ENCODE data around the gene CDCA3. TPM values are rescaled to one million over a fixed set of nuclear protein-coding genes. Genes with fewer than 3 reads are reported as not detected.
"Not testable (repeated sequence)": the region's sequence is repeated elsewhere in the genome, so short reads cannot be mapped to it uniquely, and the experiment has no call there.

Gene CDCA3
- total RNA-seq, 4 donors from 2014 or later, result 4.8 to 8.9 (median 5.9) TPM

DNA sequence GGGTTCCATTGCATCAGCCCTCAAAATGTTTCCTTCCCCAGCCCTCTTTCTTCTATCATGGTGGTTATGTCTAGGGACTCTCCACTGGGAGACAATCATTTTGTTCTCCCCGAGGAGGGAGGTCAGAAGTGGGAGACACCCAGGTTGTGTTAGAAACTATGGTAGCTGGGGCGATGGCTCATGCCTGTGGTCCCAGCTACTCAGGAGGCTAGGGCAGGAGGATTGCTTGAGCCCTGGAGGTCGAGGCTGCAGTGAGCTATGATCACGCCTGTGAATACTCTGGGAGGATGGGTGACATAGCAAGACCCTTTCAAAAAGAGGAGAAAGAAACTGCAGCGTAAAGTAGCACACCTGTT, 40.5 kb upstream of the CDCA3 start:
- Histone ChIP-seq H3K4me1 (peaks cover 13% of the 10 kb centered on the region), H3K9me3 (no peaks in the 10 kb centered on the region), H3K4me3 (peak overlapping the region; percentile 55), H3K27ac (peak overlapping the region; percentile 83), H3K36me3 (no peaks in the 10 kb centered on the region), H3K27me3 (no peaks in the 10 kb centered on the region)
- no peak for DNase-seq (ENCODE audit: low spot score in 2 of 2)
- 72% methylated on average over 5 of the region's 5 CpGs for WGBS
- no peak for TF ChIP-seq EP300 (IDR thresholded peaks at IDR 0.05)
- TF ChIP-seq POLR2A (IDR thresholded peaks at IDR 0.05), result no peak
- TF ChIP-seq, protein P1, sequence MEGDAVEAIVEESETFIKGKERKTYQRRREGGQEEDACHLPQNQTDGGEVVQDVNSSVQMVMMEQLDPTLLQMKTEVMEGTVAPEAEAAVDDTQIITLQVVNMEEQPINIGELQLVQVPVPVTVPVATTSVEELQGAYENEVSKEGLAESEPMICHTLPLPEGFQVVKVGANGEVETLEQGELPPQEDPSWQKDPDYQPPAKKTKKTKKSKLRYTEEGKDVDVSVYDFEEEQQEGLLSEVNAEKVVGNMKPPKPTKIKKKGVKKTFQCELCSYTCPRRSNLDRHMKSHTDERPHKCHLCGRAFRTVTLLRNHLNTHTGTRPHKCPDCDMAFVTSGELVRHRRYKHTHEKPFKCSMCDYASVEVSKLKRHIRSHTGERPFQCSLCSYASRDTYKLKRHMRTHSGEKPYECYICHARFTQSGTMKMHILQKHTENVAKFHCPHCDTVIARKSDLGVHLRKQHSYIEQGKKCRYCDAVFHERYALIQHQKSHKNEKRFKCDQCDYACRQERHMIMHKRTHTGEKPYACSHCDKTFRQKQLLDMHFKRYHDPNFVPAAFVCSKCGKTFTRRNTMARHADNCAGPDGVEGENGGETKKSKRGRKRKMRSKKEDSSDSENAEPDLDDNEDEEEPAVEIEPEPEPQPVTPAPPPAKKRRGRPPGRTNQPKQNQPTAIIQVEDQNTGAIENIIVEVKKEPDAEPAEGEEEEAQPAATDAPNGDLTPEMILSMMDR (IDR thresholded peaks at IDR 0.05), result no peak
- TF ChIP-seq POLR2AphosphoS5 (IDR thresholded peaks at IDR 0.05), result no peak

DNA sequence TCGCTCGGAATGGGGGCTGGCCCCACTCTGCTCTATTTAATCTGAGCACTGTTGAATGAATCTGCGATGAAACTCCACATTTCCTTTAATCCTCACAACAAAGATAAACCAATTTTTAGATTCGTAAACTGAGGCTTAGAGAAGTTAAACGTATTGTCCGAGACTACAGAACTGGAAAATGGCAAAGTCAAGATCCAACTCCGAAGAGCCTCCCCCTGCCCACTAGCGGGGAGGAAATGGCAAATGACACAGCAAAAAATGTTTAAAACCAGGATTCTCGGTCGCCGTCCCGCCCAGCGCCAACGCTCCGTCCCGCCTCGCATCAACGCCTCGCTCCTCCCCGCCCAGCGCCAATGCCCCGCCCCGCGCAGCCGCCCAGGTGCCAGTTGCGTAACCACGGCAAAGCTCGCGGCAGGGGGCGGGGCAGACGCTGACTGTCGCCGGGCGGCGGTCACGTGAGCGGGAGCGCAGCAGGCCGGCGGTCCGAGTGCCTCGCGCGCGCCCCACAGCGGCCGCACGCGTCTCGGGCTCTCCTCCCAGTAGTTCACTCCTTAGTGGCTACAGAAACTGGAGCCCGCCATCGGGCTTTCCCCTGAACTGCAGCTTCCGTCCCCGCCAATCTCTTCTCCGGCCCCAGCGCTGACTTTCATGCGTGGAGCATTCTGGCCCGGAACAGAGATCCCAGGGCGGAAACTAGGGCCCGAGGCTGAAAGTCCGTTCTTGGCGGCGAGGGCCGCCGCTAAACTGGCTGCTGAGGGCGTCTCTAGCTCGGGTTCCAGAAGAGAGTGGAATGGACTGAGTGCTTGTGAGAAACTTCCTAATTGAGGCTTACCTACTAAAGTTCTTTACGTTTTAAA, 39.9 kb upstream of the CDCA3 start:
- WGBS, result under 1% methylated on average over 56 of the region's 68 CpGs
- Histone ChIP-seq H3K9me3 (no peaks in the 10 kb centered on the region), H3K36me3 (no peaks in the 10 kb centered on the region), H3K27me3 (no peaks in the 10 kb centered on the region), H3K4me1 (peaks cover 13% of the 10 kb centered on the region), H3K27ac (peak overlapping the region; percentile 83), H3K4me3 (peak overlapping the region; percentile 55)
- peak; percentile 98 to 99 for DNase-seq (ENCODE audit: low spot score in 2 of 2)
- peak in 1 of 2 donors; percentile 21 for TF ChIP-seq POLR2A (IDR thresholded peaks at IDR 0.05)
- no peak for TF ChIP-seq EP300 (IDR thresholded peaks at IDR 0.05)
- TF ChIP-seq, protein P1 (IDR thresholded peaks at IDR 0.05), result peak; percentile 81 to 98
- TF ChIP-seq POLR2AphosphoS5 (IDR thresholded peaks at IDR 0.05), result peak in 1 of 3 donors; percentile 48

GRCh38 chr12:6889775-6890573, 38.9 kb upstream of the CDCA3 start:
- H3K4me1 ChIP-seq, result peaks cover 13% of the 10 kb centered on the region
- DNase-seq (ENCODE audit: low spot score in 2 of 2); H3K27me3 ChIP-seq; H3K9me3 ChIP-seq; H3K36me3 ChIP-seq: not testable (repeated sequence)
- H3K4me3 ChIP-seq, result peak overlapping the region; percentile 55
- 93% methylated on average over 21 of the region's 21 CpGs for WGBS
- H3K27ac ChIP-seq, result peak overlapping the region; percentile 83

GRCh38 chr12:6888794-6889193, 37.7 kb upstream of the CDCA3 start:
- not testable (repeated sequence) for H3K9me3 ChIP-seq; H3K27ac ChIP-seq; H3K27me3 ChIP-seq; DNase-seq (ENCODE audit: low spot score in 2 of 2); H3K4me3 ChIP-seq; H3K36me3 ChIP-seq
- peaks cover 13% of the 10 kb centered on the region for H3K4me1 ChIP-seq
- WGBS, result 78% methylated on average over 7 of the region's 7 CpGs

- DNase-seq (ENCODE audit: low spot score in 2 of 2), result no peak
- Histone ChIP-seq H3K9me3 (no peaks in the 10 kb centered on the region), H3K4me3 (no peak overlapping the region), H3K27me3 (no peaks in the 10 kb centered on the region), H3K36me3 (peaks cover 12% of the 10 kb centered on the region), H3K4me1 (peaks cover 13% of the 10 kb centered on the region), H3K27ac (no peak overlapping the region)
- TF ChIP-seq, protein P1 (IDR thresholded peaks at IDR 0.05), result no peak
- TF ChIP-seq POLR2AphosphoS5 (IDR thresholded peaks at IDR 0.05), result no peak
- no peak for TF ChIP-seq EP300 (IDR thresholded peaks at IDR 0.05)
- no peak for TF ChIP-seq POLR2A (IDR thresholded peaks at IDR 0.05)
- WGBS, result 88% methylated on average over 2 of the region's 2 CpGs
Measured at GRCh38 chr12:6888360-6888759, 37.3 kb upstream of the CDCA3 start.

GRCh38 chr12:6887460-6887859, 36.4 kb upstream of the CDCA3 start:
- Histone ChIP-seq H3K27ac (no peak overlapping the region), H3K4me3 (no peak overlapping the region), H3K9me3 (no peaks in the 10 kb centered on the region), H3K27me3 (no peaks in the 10 kb centered on the region), H3K4me1 (peaks cover 13% of the 10 kb centered on the region), H3K36me3 (peaks cover 12% of the 10 kb centered on the region)
- 85% methylated on average over 8 of the region's 8 CpGs for WGBS
- TF ChIP-seq POLR2A (IDR thresholded peaks at IDR 0.05), result no peak
- TF ChIP-seq, protein P1 (IDR thresholded peaks at IDR 0.05), result no peak
- no peak for TF ChIP-seq POLR2AphosphoS5 (IDR thresholded peaks at IDR 0.05)
- no peak for TF ChIP-seq EP300 (IDR thresholded peaks at IDR 0.05)
- no peak for DNase-seq (ENCODE audit: low spot score in 2 of 2)

DNA sequence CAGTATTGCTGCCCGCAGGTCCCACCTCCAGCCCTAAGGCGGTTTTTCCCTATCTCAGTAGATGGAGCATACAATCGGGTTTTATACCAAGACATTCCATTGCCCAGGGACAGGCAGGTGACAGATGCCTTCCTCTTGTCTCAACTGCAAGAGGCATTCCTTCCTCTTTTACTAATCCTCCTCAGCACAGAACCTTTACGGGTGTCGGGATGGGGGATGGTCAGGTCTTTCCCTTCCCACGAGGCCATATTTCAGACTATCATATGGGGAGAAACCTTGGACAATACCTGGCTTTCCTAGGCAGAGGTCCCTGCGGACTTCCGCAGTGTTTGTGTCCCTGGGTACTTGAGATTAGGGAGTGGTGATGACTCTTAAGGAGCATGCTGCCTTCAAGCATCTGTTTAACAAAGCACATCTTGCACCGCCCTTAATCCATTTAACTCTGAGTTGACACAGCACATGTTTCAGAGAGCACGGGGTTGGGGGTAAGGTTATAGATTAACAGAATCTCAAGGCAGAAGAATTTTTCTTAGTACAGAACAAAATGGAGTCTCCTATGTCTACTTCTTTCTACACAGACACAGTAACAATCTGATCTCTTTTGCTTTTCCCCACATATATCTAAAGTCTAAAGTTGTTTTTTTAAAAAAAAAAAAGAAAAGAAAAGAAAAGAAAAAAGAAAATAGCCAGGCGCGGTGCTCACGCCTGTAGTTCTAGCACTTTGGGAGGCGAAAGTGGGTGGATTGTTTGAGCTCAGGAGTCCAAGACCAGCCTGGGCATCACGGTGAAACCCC, 35.3 kb upstream of the CDCA3 start:
- DNase-seq (ENCODE audit: low spot score in 2 of 2); H3K4me3 ChIP-seq; H3K27ac ChIP-seq; H3K9me3 ChIP-seq; H3K4me1 ChIP-seq; H3K27me3 ChIP-seq: not testable (repeated sequence)
- peaks cover 12% of the 10 kb centered on the region for H3K36me3 ChIP-seq
- 73% methylated on average over 13 of the region's 15 CpGs for WGBS

Data from suprapubic skin (tissue), 4 donors.